GM23248 (cell line): ENCODE measurements around the gene AP1B1.

Source experiments
- EZH2 ChIP-seq: fragments of 200-600 bp; sonication (generic); IDR thresholded peaks from 2 replicates; pipeline ENCODE4 v1.6.1; 2018; ENCODE audit warnings: antibody characterized with exemption, mild to moderate bottlenecking; ENCODE audit not compliant: insufficient read depth, poor library complexity, severe bottlenecking
- EZH2phosphoT487 ChIP-seq: fragments of 200-600 bp; sonication (generic); IDR thresholded peaks from 2 replicates; pipeline ENCODE4 v1.6.1; 2018; ENCODE audit warnings: antibody characterized with exemption, moderate library complexity, mild to moderate bottlenecking, low read depth; ENCODE audit not compliant: insufficient read depth

DNA sequence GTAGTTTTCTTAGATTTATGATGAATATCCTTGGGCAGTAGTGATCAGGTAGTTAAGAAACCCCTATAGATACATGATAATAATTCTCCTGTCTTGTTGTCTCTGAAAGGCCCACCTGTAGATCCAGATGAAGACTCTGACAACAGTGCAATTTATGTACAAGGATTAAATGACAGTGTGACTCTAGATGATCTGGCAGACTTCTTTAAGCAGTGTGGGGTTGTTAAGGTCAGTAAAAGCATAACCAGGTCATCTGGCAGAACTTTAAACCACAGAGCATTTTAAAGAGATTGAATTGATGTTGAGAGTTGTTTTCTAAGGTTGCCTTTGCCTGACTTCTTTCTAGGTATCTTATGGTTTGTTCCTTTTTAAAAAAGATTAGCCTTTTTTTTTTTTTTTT is 96.0 kb downstream of the AP1B1 start:
- TF ChIP-seq EZH2: no peak
- no peak for TF ChIP-seq EZH2phosphoT487
